Sigmoid colon (tissue), 7 donors: ENCODE measurements around the gene CNOT11. TPM values are rescaled to one million over a fixed set of nuclear protein-coding genes. Genes with fewer than 3 reads are reported as not detected.
"Not testable (repeated sequence)": the region's sequence is repeated elsewhere in the genome, so short reads cannot be mapped to it uniquely, and the experiment has no call there.

Source experiments
- DNase-seq: peaks from one replicate; pipeline ENCODE4 v3.0.0-alpha.2; 2019
- H3K27ac ChIP-seq, 4 donors: fragments of 200-600 bp; sonication (generic); one replicate each; pipeline ENCODE4 v1.5.1; 2016 to 2019; ENCODE audit warnings: mild to moderate bottlenecking in 1 of 4
- H3K27me3 ChIP-seq, 3 donors: fragments of 200-600 bp; sonication (generic); one replicate each; pipeline ENCODE4 v1.5.1; 2019; ENCODE audit warnings: mild to moderate bottlenecking in 1 of 3
- H3K36me3 ChIP-seq, 4 donors: fragments of 200-600 bp; sonication (generic); one replicate each; pipeline ENCODE4 v1.5.1; 2016 to 2019
- H3K4me1 ChIP-seq, 4 donors: fragments of 200-600 bp; sonication (generic); one replicate each; pipeline ENCODE4 v1.5.1; 2017 to 2019
- H3K4me3 ChIP-seq, 4 donors: fragments of 200-600 bp; sonication (generic); one replicate each; pipeline ENCODE4 v1.5.1; 2017 to 2019; ENCODE audit warnings: mild to moderate bottlenecking in 2 of 4, moderate library complexity in 1 of 4
- H3K9me3 ChIP-seq, 4 donors: fragments of 200-600 bp in 3 of 4; sonication (generic) in 3 of 4; one replicate each; pipeline versions ENCODE4 v1.5.1 to v1.6.1; 2013 to 2019
- CTCF ChIP-seq, 4 experiments: fragments of 450-650 bp in 3 of 4; fragments of 200-600 bp in 1 of 4; IDR thresholded peaks; one replicate each; pipeline ENCODE4 v1.5.1; 2016 to 2019; ENCODE audit warnings: antibody characterized with exemption in 4 of 4, mild to moderate bottlenecking in 3 of 4, moderate library complexity in 2 of 4
- EP300 ChIP-seq, 4 donors: sonication (generic); formaldehyde crosslinking; IDR thresholded peaks; one replicate each; pipeline ENCODE4 v1.6.1; 2017; ENCODE audit warnings: antibody characterized with exemption in 4 of 4
- POLR2A ChIP-seq, 2 donors: fragments of 450-650 bp; IDR thresholded peaks; one replicate each; pipeline ENCODE4 v1.6.1; 2016; ENCODE audit warnings: antibody characterized with exemption in 2 of 2, mild to moderate bottlenecking in 2 of 2, moderate library complexity in 2 of 2
- POLR2AphosphoS5 ChIP-seq, 4 donors: sonication (generic); formaldehyde crosslinking; IDR thresholded peaks; one replicate each; pipeline ENCODE4 v1.6.1; 2017; ENCODE audit warnings: antibody characterized with exemption in 4 of 4
- WGBS, 2 donors: extraction: QIAGEN DNeasy Blood & Tissue Kit; methylation state at CpG; one replicate each; pipeline ENCODE4 v1.1.7; 2013; 5-methylcytosine and 5-hydroxymethylcytosine counted together
- intact Hi-C: fragments of 100-400 bp; cut with DNase I; formaldehyde crosslinking; loops from one replicate; pipeline ENCODE4 v1.15.1; 2023
- polyA plus RNA-seq, 3 donors: library from polyadenylated mRNA; stranded (reverse); fragments of 200-250 nt; gene quantifications; one replicate each; pipeline ENCODE4 v1.2.3, GENCODE V29; 2013
- small RNA-seq, 3 donors: library from RNA; depleted of rRNA; stranded (forward); fragments of <200 nt; gene quantifications; one replicate each; pipeline ENCODE3, GENCODE V24; 2016
- total RNA-seq, 4 donors: library from RNA; depleted of rRNA; stranded (reverse); fragments of >200 nt; gene quantifications; one replicate each; pipeline ENCODE4 v1.1.0, GENCODE V29; 2016
- donor health status: healthy with polysubstance abuse.
- donor health status: Bipolar disorder and iron deficiency.
- donor health status: healthy.

The CNOT11 gene
- total and polyA plus RNA-seq, 7 donors: 21.4 to 33.7 (median 22.8) TPM

DNA sequence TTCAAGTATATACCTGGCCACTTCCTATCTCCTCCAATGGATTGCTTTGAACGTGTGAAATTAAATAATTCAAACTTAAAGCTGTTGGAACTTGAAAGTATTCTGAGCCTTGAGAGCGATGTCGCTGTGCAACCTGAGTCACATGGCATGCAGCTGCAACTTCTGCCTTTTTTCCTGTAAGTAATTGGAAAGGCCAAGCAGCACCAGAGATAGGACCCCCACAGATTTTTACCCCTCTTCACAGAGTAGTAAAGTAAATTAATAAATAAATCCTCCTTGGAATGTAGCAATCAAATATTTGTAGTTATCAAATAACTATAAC is 59.0 kb downstream of the CNOT11 start:
- peaks cover 0 to 15% (median 9%) of the 10 kb centered on the region in 4 donors for H3K4me1 ChIP-seq
- 47 to 55% methylated on average over 3 of the region's 3 CpGs for WGBS, 2 donors
- intact Hi-C loops: no loop called here
- no peaks in the 10 kb centered on the region for H3K9me3 ChIP-seq
- no peak overlapping the region for H3K27ac ChIP-seq
- TF ChIP-seq CTCF (IDR thresholded peaks at IDR 0.05) (no peak), EP300 (IDR thresholded peaks at IDR 0.05) (no peak), POLR2AphosphoS5 (IDR thresholded peaks at IDR 0.05) (no peak), POLR2A (IDR thresholded peaks at IDR 0.05) (no peak)
- no peak overlapping the region for H3K4me3 ChIP-seq
- H3K36me3 ChIP-seq: no peaks in the 10 kb centered on the region
- DNase-seq: no peak
- H3K27me3 ChIP-seq: no peaks in the 10 kb centered on the region

GRCh38 chr2:101316568-101316967 is 63.9 kb downstream of the CNOT11 start:
- H3K27me3 ChIP-seq, H3K4me3 ChIP-seq, DNase-seq, H3K4me1 ChIP-seq, H3K36me3 ChIP-seq, H3K9me3 ChIP-seq, H3K27ac ChIP-seq, intact Hi-C loops: not testable (repeated sequence)
- 90 to 91% methylated on average over 6 of the region's 6 CpGs for WGBS, 2 donors

Small RNA genes within 50 kb of the gene (small RNA-seq; reads per million reads assigned to genes)
- 0.12 to 1.2 (median 0.29) reads per million in 3 donors for gene MIR5696
- gene SNORD89: 117 to 1,685 (median 438) reads per million in 3 donors

Other genes with a start within 250 kb of the CNOT11 start
- 10 to 100 TPM; 12.8 to 24.1 (median 17.0) TPM for gene TBC1D8, start 101.5 kb upstream of the CNOT11 start, total RNA-seq
- gene TBC1D8, start 101.5 kb upstream of the CNOT11 start, polyA plus RNA-seq: 10 to 100 TPM in 1 of 3 donors, 1 to 10 TPM in 2; 3.0 to 15.7 (median 6.2) TPM
- gene RNF149, start 55.8 kb downstream of the CNOT11 start, total RNA-seq: 10 to 100 TPM; 40.0 to 65.4 (median 56.5) TPM
- 10 to 100 TPM; 11.4 to 29.5 (median 20.8) TPM for gene RNF149, start 55.8 kb downstream of the CNOT11 start, polyA plus RNA-seq
- gene CREG2, start 134.6 kb downstream of the CNOT11 start, total RNA-seq: under 1 TPM in 2 of 4 donors, not detected in 2; 0.28 to 0.36 TPM
- under 1 TPM in 1 of 3 donors, not detected in 2; 0.06 TPM for gene CREG2, start 134.6 kb downstream of the CNOT11 start, polyA plus RNA-seq
- under 1 TPM in 1 of 4 donors, not detected in 3; 0.83 TPM for gene RFX8, start 222.2 kb downstream of the CNOT11 start, total RNA-seq
- under 1 TPM in 1 of 3 donors, not detected in 2; 0.12 TPM for gene RFX8, start 222.2 kb downstream of the CNOT11 start, polyA plus RNA-seq